ENCODE data around the gene HPCA.

HPCA gene

GRCh38 chr1:32939655-32940371 is 53.5 kb downstream of the HPCA start:
- DNase-seq, result no peak

- no peak for DNase-seq
Measured at GRCh38 chr1:32944180-32944579, 57.9 kb downstream of the HPCA start.
